ENCODE data around the gene LRRC74B.
"Not testable (repeated sequence)": the region's sequence is repeated elsewhere in the genome, so short reads cannot be mapped to it uniquely, and the experiment has no call there.

The LRRC74B gene

DNA sequence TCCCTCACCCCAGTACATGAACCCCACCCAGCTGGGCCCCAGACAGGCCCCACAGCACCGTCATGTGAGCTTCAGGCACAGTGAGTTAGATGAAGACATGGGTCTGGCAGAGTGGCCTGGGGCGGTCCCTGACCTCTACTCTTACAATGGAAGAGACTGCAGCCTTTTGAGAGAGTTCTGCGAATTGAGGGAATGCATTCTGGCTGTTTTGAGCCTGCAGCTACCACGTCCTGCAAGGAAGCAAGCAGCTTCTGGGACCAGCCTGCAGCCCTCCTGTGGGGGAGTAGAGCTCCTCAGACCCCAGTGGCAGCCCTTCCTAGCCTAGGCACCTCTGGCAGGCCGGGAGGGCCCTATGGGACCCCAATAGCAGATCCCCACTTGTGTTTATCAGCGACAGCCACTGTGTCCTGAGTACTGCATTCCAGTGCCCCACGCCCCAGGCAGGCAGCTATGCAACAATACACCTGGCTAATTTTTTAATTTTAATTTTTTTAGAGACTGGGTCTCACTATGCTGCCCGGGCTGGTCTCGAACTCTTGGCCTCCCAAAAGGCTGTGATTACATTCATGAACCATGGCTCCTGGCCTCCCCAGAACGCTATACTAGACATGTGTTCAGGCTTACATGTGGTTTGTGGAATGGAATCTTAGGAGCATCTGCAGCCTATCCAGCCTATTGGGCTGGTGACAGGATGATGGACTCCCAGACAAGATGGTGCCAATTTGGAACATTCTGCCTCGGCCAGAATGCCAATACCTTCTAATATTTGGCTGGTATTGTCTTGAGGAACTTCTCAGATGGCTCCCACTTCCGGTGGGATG, 12.7 kb upstream of the LRRC74B start:
- DNase-seq, result no peak

DNA sequence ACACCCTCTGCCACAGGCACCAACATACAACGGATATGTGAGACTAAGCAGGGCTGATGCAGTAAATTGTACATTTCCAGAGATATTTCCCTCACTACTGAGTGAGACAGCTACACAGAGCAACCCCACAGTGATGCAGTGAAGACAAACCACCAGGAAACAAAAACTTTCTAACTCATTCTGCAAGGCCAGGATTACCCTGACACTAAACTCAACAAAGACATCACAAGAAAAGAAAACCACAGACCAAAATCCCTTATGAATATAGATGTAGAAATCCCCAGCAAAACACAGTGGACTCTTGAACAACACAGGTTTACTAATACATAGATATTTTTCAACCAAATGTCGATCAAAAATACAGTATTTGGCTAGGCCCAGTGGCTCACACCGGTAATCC, 11.9 kb upstream of the LRRC74B start:
- no peak for DNase-seq

DNA sequence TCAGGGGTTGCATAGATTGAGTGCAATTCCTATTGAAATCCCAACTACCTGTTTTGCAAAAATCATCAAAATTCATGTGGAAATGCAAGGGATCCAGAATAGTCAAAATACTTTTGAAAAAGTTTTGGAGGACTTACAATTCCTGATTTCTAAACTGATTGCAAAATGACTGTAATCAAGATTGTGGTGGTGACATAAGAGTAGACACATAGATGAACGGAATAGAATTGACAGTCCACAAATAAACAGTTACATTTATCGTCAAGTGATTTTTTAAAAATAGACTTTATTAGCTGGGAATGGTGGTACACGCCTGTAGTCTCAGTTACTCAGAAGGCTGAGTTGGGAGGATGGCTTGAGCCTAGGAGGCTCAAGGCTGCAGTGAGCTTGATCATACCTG, 10.8 kb upstream of the LRRC74B start:
- DNase-seq, result no peak

DNA sequence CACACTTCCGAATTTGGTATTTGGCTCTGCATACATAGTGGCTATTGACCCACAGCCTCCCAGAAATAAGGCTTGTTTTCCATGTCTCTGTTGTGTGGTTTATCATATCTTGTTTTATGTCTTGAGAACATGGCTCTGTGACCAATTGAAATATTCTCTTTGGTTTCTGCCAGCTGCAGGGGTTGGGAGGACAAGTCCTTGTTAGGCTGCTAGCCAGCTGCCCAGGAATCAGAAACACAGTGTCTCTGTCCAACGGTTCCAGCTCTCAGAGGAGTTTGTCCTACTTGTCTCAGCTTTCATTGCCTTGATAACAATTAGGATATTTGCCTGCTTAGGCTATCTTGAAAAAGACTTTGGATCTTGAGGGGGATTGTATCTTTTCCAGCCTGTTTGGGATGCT, 7.3 kb upstream of the LRRC74B start:
- no peak for DNase-seq

DNA sequence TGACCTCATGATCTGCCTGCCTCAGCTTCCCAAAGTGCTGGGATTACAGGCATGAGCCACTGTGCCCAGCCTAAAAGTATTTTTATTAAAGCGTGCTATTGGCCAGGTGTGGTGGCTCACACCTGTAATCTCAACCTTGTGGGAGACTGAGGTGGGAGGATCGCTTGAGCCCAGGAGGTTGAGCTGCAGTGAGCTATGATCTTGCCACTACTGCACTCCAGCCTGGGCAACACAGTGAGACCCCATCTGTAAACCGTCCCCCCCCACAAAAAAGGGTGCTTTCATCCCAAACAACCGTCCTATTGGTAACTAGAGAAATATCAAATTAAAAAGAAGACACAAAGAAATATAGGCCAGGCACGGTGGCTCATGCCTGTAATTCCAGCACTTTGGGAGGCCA, 6.6 kb upstream of the LRRC74B start:
- DNase-seq, result not testable (repeated sequence)

DNA sequence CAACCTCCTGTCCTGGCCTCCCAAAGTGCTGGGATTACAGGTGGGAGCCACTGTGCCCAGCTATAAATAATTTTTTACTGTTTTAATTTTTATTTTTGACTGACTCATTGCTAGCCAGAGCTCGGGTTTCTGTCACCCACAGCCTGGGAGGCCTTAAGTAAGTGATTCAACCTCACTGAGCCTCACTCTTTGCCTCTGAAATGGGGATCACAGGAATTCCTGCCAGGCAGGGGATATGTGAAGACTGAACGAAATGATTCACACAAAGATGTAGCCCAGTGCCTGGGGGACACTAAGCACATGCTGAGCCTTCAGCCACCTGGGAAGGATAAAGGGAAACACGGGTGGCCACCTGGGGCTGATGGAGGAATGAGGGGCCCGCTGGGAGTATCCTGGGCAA, 3.8 kb upstream of the LRRC74B start:
- DNase-seq, result no peak

DNA sequence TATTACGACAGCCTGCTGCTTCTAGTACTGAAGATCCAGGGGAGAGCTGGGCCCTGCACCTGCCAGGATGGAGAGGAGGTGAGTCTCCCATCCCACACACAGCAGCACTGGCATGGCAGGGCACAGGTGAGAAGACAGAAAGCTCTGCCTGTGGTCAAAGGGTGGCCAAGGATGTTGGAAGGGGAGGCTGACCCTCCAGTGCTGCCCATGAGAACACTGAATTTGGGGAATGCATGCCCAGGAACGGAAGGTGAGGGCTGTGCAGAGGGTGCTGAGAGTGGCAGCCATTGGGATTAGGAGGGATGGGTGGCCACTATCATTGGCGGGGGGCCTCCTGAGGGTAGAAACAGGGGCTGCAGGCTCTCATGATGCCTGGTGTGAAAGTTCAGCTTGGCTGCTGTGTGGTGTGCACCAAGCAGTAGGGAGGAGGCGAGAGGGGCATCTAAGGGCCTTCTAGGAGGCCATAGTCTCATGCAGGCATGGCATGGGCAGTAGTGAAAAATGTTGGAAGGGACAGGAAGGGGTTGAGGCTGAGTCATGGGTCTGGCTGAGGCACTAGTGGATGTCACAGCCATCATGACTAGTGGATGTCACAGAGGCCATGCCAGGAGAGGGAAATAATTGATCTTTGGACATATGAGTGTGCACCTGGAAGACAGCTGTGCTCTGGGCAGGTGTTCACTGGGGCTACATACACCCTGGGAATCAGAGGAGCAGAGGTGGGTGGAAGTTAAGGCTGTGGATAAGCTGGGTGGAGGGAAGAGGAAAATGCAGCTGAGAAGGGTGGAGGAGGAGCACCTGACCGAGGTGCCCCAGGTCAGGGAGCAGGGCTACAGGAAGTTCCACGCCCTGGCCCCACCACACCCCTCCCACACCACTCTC, 2.5 kb upstream of the LRRC74B start:
- DNase-seq, result peak; percentile 28

DNA sequence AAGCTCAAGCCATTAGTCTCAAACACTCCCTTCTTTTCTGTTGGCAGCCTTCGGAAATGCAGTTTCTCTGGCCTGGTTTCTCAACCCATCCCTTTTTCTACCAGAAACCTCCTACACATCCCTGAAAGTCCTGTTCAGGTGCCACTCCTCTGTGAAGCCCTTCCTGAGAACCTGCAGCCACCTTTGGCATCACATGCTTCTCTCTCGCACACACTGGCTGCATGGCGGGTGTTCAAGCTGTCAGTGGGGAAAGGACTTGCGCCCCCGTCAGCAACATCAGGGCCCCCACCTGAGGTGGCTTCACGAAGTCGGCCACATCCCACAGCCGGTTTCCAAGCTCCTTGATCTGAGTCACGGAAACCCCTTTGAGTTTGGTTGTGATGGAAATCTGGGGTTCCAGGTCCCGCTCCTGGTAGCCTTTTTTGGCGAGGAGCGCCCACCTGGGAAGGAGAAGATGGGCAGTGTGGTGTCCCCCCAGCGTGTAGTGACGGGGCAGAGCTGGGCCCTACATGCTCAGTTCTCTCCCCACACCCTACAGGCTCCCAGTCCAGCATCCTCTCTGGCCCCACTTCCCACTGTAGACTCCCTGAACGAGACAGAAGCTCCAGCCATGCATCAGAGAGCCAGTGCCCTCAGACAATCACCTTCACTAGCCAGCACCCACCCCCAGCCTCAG, 1.7 kb upstream of the LRRC74B start:
- DNase-seq, result no peak

DNA sequence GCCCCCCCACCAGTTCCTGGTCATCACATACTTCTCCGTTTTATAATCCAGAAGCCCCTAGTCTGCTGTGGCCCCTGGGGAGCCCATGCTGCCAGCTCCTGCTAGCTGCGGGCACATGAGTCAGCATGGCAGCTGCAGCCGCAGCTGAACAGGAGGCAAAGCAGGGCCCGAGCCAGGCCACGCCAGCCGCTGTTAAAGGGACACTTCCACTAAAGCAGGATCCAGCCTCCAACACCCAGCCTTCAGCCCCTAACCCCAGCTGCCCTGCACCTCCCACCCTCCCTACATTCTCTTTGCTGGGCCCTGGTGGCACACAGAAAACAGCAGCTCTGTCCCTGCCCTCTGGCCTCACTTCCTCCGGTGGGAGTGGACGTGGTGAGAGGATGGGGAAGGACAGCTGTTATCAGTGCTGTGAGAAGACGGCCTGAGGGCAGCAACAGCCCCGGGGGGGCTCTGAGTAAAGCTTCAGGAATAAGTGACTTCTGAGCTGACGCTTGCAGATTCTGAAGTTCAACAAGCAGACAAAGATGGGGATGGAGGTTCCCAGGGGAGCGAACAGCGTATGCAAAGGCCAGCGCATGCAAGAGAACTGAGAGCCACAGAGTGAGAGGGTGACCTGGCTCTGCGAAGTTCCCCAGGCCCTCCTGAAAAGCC, 688 bp upstream of the LRRC74B start:
- peak; percentile 71 for DNase-seq

DNA sequence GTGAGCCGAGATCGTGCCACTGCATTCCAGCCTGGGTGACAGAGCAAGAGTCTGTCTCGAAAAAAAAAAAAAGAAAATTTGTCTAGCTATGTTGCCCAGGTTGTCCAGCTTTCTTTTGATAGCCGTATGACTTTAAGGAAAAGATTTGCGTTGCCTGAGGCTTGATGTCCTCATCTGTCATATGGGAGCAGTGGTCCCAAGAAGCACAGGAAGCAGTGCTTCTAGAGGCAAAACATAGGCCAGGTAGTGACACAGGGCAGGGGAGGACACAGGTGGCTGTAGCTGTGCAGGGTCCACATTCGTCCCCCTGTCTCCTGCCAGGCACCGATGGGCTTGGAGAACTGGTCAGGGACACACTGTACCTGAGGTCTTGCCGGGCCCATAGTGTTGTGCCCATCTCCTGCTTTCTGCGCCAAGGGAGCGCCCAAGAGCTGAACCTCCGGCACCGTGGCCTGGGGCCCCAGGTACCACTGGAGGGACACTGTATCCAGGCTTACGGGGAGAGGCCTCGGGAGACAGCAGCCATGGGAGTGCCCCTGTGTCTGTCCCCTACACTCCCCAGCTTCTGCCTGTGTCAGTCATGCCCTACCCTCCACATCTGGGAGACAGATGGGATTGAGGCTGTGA, 1.4 kb downstream of the LRRC74B start:
- DNase-seq, result no peak

DNA sequence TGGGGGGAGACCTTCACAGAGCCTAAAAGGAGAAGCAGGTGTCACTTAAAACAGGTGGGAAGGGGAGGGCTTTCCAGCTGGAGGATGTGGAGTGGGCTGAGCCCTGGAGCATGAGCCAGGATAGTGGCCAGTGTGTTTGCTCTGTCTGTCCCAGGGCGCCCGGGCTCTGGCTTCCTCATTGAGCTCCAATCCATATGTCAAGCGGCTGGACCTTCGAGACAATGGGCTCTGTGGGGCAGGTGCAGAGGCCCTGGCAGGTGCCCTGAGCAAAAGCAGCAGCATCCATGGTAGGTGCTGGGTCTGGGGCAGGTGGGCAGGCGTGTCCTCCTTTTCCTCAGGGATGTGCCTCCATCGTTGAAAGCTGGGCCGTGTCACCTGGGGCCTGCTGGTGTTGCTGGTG, 2.0 kb downstream of the LRRC74B start:
- peak; percentile 26 for DNase-seq

DNA sequence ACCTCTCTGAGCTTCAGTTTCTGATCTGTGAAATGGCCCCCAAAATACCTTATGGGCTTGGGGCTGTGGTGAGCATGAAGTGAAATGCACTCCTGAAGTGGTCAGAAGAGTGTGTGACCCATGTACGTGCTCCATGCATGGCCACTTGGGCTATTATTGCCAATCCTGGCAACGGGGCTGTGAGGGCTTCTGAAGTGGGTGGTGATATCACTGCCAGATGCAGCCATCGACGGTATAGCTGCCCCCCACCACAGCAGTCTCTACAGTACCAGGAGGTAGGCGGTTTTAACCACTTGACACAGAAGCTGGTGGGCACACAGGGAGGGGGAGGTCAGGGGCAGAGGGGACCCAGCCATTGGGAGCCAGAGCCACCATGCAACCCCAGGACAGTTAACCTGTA, 2.7 kb downstream of the LRRC74B start:
- DNase-seq, result not testable (repeated sequence)

DNA sequence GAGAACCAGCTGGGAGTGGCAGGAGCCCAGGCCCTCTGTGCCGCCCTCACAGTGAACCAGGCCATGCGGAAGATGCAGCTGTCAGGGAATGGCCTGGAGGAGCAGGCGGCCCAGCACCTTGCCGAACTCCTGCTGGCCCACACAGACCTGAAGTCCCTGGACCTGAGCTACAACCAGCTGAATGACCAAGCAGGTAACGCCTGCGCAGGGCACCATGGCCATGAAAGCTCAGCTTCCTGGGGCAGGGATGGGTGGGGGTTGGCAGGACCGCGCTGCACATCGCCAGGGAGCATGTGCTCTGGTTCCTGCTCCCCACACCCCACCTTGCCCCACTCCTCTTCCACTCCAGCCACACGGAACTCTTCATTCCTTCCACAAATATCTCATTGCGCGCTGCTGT, 3.2 kb downstream of the LRRC74B start:
- DNase-seq, result not testable (repeated sequence)

DNA sequence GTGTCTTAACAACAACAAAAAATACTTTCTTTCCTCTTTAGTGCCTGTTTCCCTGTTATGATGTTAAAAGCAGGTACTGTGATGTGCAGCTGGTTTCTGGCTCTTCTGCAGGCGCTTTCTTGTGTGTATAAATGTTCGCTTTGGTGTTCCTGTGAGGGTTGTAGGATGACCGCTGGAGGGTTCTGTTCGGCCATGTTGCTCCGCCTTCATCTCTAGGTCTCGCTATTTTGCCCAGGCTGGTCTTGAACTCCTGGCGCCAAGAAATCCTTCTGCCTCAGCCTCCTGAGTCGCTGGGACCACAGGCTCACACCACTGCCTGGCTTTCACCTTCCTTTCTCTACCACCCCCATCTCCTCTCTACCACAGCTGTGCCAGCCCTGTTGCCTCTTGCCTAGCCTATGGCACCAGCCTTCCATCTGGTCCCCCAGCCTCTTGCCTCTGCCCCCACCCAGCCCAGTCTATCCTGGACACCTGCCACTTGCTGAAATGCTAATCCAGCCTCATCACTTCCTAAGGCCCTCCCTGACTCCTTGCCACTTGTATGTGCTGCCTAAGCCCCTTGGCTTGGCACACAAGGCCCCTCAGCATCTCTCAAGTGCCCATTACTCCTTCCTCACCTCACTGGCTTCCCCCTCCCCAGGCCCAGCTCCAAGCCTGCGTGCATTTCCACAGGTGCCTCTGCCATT, 5.5 kb downstream of the LRRC74B start:
- no peak for DNase-seq

DNA sequence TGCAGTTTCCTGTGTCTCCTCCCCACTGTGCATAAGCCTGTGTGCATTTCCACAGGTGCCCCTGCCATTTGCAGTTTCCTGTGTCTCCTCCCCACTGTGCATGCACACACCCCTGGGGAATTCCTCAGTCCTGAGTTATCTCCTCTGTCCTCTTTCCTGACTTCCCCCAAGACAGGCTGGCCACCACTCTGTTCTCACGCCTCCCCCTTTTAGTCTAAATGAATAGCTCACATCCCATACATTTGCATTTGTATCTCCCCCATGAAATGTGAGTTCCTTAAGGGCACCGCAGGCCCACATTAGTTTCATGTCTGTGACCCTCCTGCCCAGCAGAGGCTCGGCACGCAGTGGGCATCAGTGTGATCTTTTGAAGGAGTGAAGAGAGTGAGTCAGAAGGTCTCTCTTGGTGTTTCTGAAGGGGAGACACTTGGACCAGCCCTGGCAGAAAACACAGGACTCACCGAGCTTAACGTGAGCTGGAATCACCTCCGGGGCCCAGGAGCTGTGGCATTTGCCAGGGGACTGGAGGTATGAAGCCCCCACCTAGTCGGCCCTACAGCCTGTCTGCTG, 6.2 kb downstream of the LRRC74B start:
- DNase-seq, result no peak

DNA sequence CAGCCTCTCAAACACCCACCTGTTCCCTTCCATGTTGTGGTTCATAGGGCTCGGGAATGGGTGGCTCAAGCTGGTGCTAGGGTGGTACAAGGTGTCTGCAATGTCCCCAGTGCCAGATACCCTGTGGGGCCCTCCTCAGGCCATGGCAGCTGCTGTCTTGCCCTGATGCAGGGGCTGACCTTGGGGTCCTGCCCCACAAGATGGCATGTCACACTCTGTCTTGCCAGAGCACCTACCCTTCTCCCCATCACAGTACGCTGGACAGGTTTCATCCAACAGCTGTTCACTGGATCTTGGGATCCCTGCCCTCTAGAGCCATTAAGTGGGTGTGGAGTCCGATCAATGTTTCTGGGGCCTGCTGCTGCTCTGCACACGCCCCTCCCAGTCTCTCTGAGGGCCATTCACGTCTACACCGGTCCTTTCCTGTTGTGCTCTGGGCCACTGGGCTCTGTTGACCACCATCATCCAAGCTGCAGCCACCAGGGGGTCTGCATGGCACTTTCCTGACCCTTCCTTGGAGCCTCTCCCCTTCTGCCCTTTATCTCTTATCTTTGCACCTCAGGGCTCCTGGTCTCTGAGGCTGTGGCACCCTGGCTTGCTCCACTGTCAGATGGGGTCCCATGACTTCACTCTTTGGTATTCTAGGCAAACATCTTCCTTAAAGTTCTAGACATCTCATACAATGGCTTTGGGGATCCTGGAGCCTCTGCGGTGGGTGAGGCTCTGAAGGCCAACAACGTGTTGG, 7.1 kb downstream of the LRRC74B start:
- DNase-seq, result no peak

DNA sequence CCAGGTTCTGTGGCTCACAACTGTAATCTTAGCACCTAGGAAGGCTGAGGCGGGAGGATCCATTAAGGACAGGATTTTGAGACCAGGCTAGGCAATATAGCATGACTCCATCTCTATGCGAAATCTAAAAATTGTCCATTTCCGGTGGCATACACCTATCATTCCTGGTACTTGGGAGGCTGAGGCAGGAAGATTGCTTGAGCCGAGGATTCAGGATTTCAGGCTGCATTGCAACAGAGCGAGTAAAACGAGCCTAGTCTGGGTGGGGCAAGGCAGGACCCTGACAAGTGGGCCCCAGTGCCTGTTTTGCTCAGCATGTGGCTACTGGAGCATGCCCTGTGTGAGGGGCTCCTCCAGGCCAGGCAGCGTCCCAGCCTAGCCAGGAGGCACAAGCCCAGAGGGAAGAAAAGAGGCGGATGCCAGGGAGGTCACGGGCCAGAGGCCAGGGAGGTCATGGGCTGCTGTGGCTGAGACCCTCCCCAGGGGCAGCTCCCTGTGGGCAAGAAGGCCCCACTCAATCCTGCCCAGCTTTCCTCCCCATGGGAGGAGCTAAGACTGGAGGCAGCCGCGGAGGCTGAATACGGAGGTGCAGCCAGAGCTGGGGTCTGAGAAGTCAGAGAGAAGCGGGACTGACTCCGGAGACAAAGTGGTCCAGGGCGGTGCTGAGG, 8.4 kb downstream of the LRRC74B start:
- no peak for DNase-seq

DNA sequence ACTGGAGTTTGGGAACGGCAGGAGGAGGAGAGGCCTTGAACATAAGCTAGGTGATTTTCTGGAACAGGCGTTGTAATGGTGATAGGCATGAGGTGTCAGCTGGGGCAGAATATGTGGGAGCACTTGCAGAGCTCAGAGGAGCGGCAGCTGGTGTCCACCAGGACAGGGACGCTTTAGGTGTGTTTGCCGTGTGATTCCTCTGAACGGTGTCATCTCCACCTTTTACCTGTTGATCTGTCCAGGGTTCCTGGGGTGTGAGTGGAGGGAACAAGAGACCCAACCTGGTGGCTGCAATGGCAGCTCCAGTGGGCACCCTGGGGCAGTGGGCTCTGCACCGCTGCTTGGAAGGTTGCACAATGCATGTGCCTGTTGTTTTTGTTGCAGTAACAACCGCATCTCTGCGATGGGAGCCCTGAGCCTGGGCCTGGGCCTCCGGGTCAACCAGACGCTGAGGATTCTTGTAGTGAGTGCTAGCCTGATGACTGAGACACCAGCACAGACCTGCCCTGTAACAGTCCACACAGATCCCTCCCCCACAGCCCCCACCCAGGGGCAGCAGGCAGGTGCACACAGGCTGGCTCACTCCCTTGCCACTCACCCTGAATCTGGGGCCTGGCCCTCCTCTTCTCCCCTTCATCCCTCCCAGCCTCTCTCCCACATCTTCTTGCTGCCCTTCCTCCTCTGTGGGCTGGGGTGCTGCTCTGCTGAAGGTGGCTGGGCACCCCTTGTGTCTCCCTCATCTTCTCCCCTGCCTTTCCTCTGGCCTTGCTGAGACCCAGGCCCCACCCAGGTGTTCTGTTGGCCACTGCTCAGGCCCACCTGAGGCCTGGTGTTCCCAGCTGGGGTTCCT, 9.2 kb downstream of the LRRC74B start:
- DNase-seq, result no peak

DNA sequence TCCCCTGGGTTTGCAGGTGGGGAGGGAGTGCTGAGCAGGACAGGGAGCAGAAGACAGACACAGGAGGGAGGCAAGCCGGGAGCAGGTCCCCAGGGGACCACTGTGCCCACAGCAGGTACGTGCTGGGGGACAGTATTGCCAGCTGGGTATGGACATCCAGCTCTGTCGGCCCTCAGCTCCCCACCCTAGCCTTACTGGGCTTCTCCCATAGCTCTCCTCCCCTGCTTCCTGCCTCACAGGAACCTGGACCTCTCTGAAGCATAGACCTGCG, 9.8 kb downstream of the LRRC74B start:
- no peak for DNase-seq

Measured in NCI-H510A treated with DMSO at 0.1 percent for 48 hours (cell line).